Esophagus mucosa (tissue), 1 donor: ENCODE data around the gene INPP4B. TPM values are rescaled to one million over a fixed set of nuclear protein-coding genes. Genes with fewer than 3 reads are reported as not detected.
"Not testable (repeated sequence)": the region's sequence is repeated elsewhere in the genome, so short reads cannot be mapped to it uniquely, and the experiment has no call there.

Experiments used
- ATAC-seq: fragments of 200-7000 bp; cut with Tn5 transposase; one replicate; pipeline ENCODE4 v1.9.1; 2020
- total RNA-seq: library from RNA; stranded (reverse); gene quantifications from one replicate; pipeline ENCODE4 v1.2.4, GENCODE V29; 2023
- donor health status: DM: yes; HTN: yes; CAD: no.

Gene INPP4B
- total RNA-seq, 1 donor from 2014 or later, result 9.7 TPM

DNA sequence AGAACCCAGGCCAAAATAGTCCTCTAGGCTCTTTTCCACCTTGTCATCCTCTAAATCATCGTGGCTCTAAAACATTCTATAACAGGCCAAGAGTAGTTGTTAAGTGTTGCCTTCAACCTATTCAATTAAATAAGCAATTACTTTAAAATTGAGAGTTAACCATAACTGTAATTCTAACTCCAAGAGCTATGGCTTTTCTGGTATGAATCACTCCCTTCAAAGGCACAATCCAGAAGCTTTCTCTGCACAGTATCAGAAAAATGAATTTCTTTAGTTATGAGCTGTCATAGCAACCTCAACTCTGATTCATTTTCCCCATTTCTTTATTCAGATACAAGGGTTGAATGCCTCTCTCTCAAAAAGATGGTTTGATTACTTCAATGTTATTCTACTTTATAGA is 21.7 kb downstream of the INPP4B start:
- ATAC-seq, result no peak

GRCh38 chr4:142823796-142824195 is 22.3 kb downstream of the INPP4B start:
- ATAC-seq, result no peak

DNA sequence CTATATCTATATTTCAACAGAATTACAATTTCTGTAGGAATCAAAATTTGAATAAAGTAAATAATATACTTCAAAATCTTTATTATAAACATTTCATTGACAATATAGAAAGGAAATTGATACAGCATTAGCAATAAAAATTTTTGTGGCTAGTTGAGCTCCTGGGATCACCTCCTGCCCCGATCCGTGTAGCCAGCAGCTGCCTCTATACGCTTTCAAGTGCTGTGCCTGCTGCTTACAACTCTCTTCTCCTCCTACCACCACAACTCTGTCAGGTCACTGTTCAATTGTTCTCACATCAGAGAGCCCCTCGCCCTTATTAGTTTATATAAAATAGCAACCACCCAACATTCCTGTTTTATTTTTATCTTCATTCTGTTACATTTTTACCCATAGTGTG is 27.6 kb downstream of the INPP4B start:
- ATAC-seq, result no peak

- no peak for ATAC-seq
These were observed 28.1 kb downstream of the INPP4B start for GRCh38 chr4:142818031-142818430.

DNA sequence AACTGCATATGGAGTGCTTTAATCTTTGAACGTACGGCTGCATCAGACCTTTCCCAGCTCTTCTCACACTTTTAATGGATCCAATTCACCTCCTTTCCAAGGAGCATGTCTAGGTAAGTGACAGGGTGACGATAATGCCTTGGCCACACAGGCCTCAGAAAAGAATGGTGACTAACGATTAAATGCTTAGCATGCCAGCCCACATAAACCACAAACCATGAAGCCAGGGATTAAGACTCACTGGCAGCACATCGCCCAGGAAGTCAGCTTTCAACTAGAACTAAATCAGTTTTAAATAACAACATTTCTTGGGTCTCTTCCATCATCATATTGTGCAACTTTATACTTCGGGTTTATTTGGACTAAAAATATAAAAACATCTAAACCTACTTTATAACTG is 28.7 kb downstream of the INPP4B start:
- peak; percentile 77 for ATAC-seq

DNA sequence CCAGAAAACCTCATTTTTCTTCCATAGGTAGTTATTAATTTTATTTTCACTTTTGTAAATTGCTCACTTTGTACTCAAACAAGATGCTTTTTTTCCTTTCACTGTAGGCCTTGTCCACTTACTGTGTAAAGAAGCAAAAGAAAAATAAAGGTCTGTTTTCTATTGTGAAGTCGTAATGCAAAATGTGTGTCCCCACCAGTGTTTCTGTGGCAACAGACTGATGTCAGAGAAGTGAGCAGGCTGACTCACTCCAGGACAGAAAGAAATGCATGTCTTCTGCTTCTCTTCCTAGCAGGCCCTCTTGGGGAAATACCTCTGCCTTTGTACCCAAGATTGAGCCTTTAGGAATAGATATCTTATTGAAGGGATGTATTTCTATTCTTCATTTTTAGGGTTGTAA is 30.3 kb downstream of the INPP4B start:
- no peak for ATAC-seq

- no peak for ATAC-seq
These were observed 32.7 kb downstream of the INPP4B start for GRCh38 chr4:142813388-142813787.

- ATAC-seq, result no peak
These were observed 34.0 kb downstream of the INPP4B start for GRCh38 chr4:142812091-142812490.

DNA sequence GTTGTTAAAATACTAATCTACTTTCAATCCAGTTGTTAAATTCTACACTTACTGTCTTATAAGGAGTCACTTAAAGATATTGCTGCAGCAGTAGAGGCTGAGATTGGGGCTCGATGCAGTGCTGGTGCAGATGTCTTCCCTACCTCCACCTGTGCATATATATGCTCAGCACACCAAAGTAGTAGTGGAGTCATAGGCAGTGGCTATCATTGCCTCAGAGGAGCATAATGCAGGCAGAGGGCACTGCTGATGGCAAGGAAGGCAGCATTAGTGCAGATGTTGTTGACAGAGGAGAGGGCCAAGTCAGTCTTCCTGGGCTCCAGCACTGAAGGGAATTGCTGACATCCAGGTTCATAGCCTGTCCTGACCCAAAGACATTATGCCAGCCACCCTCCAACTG is 35.1 kb downstream of the INPP4B start:
- no peak for ATAC-seq

- ATAC-seq, result no peak
These were observed 36.5 kb downstream of the INPP4B start for GRCh38 chr4:142809559-142809958.

DNA sequence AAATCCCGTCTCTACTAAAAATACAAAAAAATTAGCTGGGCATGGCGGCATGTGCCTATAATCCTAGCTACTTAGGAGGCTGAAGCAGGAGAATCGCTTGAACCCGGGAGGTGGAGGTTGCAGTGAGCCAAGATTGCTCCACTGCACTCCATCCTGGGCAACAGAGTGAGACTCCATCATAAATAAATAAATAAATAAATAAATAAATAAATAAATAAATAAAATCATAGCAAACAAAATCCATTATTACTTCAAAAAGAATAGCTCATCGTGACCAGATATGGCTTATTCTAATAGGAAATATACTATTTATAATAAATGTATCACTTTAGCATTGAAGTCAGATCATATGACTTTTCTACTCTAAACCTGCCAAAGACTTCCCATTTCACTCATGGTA is 42.2 kb downstream of the INPP4B start:
- not testable (repeated sequence) for ATAC-seq

GRCh38 chr4:142801966-142802365 is 44.1 kb downstream of the INPP4B start:
- ATAC-seq, result peak; percentile 96

DNA sequence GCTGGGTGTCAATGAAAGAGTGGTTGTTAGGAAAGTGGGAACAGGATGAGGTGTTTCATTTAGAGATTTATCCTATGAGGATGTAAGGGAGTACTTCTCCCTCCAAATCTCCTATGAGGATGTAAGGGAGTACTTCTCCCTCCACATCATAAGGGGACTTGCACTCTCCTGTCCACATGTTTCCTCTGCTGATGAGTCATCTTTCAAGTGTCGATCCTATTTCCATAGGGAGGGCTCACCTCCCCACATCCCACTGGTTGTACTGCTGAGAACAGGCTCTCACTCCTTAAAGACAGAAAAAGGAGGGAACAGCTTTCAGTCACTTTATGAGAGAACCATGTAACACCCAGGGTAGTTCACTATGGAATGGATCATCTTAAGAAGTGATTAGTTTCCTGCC is 65.0 kb downstream of the INPP4B start:
- ATAC-seq, result no peak

- ATAC-seq, result no peak
These were observed 67.2 kb downstream of the INPP4B start for GRCh38 chr4:142778900-142779299.

GRCh38 chr4:142778430-142778829 is 67.7 kb downstream of the INPP4B start:
- no peak for ATAC-seq

DNA sequence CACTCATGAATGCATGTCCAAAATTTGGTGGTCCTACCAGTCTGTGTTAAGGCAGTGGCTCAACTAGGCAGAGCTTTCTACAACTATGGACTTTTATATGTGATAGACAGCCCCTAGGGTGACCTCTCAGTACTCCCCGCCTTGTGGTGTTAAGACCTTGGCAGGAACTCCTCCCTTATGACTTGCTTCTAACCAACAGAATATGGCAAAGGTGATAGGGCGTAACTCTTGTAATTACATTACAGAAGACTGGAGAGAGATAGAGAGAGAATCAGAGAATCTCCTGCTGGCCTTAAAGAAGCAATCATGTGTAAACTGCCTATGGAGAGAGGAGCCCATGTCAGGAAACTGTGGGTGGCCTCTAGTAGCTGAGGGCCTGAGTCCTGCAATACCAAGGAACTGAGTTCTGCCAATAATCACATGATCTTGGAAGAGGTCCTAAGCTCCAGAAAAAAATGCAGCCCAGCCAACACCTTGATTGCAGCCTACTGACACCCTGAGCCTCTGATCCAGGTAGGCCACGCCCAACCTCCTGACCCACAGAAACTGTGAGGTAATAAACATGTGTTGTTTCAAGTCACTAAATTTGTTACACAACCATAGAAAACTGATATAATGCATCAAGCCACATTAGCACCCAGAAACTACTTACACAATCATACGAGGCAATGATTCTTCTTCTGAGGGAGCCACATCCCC is 68.9 kb downstream of the INPP4B start:
- peak; percentile 87 for ATAC-seq

DNA sequence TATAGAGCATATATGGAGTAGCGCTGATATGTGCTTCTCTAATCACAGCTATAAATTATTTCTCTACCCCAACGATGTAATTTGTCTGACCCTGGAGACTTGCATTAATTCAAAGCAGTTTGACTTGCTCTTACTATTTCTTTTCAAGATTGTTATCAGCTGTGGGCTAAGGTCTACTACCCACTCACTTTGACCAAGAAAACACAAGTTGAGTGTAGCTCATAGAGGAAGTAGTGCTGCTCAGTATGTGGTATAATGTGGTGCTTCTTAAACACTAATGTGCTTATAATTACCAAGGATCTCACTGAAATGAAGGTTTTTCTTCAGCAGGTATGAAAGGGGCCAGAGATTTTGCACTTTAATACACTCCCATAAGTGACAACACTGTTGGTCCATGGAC is 70.1 kb downstream of the INPP4B start:
- no peak for ATAC-seq

- no peak for ATAC-seq
These were observed 72.6 kb downstream of the INPP4B start for GRCh38 chr4:142773505-142773904.

DNA sequence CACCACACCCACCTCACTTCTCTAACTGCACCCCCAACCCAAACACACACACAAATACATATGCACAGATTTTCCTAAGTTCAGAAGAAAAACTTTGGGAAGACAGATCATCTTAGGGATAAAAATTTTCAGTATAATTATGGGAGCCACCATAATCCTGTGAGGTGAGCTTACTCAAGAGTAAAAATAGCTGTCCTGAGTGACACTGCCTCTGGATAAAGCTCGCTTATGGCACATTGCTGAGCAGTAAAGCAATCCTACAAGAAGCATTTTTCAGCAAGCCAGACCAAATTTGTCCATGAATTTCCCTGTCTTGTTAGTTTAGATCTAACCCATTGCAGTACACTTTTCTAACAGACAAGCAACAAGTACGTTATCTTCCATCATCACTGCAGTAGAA is 83.8 kb downstream of the INPP4B start:
- no peak for ATAC-seq

GRCh38 chr4:142752202-142752786 is 93.8 kb downstream of the INPP4B start:
- no peak for ATAC-seq

DNA sequence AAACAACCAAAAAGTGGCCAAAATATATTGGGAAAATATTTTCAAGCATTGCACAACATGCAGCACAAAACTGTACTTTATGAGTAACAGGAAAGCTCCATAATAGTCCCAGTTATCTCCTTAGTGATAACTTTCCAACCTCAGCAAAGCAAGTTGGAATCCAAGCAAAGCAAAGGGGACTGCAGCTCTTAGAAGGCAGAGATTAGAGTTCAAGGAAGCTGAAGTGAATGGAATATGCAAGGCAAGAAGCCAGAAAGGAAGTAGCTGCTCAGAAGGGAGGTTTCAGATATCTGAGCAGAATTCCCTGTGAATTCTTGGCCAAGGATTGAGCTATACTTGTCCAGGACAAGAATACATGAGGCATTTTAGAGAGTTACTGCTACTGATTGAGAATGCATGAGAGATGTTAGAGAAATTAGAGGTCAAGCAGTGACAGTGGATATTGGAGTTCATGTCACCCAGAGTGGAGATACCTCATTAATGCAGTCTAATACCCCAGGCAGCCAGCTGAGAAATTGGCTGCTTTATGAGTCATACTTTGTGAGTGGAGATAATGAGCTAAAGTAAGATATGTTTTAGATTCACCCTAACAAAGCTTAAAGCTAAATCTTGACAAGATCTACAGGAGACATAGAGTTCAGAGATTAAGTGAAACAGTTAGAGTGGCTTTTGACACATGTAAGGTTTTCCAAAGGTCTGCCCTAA is 102.8 kb downstream of the INPP4B start:
- no peak for ATAC-seq

- ATAC-seq, result no peak
These were observed 104.1 kb downstream of the INPP4B start for GRCh38 chr4:142741995-142742394.

GRCh38 chr4:142728233-142728632 is 117.9 kb downstream of the INPP4B start:
- ATAC-seq, result no peak

GRCh38 chr4:142727149-142727548 is 119.0 kb downstream of the INPP4B start:
- ATAC-seq, result no peak
